GM23248 (cell line): ENCODE data around the gene CLCNKB. TPM values are rescaled to one million over a fixed set of nuclear protein-coding genes. Genes with fewer than 3 reads are reported as not detected.

ENCODE experiments used
- DNase-seq: peaks from one replicate; pipeline ENCODE4 v3.0.0-alpha.2; 2015
- H2AFZ ChIP-seq: fragments of 200-600 bp; sonication (generic); 2 replicates; pipeline ENCODE4 v1.6.1; 2016; ENCODE audit warnings: antibody characterized with exemption
- H3F3A ChIP-seq: fragments of 200-600 bp; sonication (generic); 2 replicates; pipeline ENCODE4 v1.6.1; 2016; ENCODE audit warnings: mild to moderate bottlenecking, antibody characterized with exemption, mixed run types; ENCODE audit not compliant: insufficient read depth
- H3K27ac ChIP-seq: fragments of 200-600 bp; sonication (generic); 2 replicates; pipeline ENCODE4 v1.5.1; 2016; ENCODE audit warnings: mild to moderate bottlenecking
- H3K27me3 ChIP-seq: fragments of 200-600 bp; sonication (generic); replicated peaks from 2 replicates; pipeline ENCODE4 v1.6.1; 2016; ENCODE audit warnings: mild to moderate bottlenecking; ENCODE audit not compliant: insufficient read depth
- H3K36me3 ChIP-seq: fragments of 200-600 bp; sonication (generic); 2 replicates; pipeline ENCODE4 v1.6.1; 2016; ENCODE audit warnings: low read depth, mild to moderate bottlenecking
- H3K4me1 ChIP-seq: fragments of 200-600 bp; sonication (generic); 2 replicates; pipeline ENCODE4 v1.6.1; 2016; ENCODE audit warnings: mild to moderate bottlenecking; ENCODE audit not compliant: insufficient read depth
- H3K4me2 ChIP-seq: fragments of 200-600 bp; sonication (generic); one replicate; pipeline ENCODE4 v1.6.1; 2016; ENCODE audit warnings: mild to moderate bottlenecking; ENCODE audit not compliant: unreplicated experiment
- H3K4me3 ChIP-seq: fragments of 200-600 bp; sonication (generic); 2 replicates; pipeline ENCODE4 v1.5.1; 2016; ENCODE audit warnings: mild to moderate bottlenecking
- H3K79me2 ChIP-seq: fragments of 200-600 bp; sonication (generic); 2 replicates; pipeline ENCODE4 v1.6.1; 2016; ENCODE audit warnings: mild to moderate bottlenecking; ENCODE audit not compliant: insufficient read depth
- H3K9ac ChIP-seq: fragments of 200-600 bp; sonication (generic); 2 replicates; pipeline ENCODE4 v1.6.1; 2016; ENCODE audit warnings: mild to moderate bottlenecking
- H3K9me2 ChIP-seq: fragments of 200-600 bp; sonication (generic); 2 replicates; pipeline ENCODE4 v1.6.1; 2016; ENCODE audit warnings: mixed run types, mild to moderate bottlenecking, moderate library complexity; ENCODE audit not compliant: insufficient read depth
- H3K9me3 ChIP-seq: fragments of 200-600 bp; sonication (generic); one replicate; pipeline ENCODE4 v1.6.1; 2017; ENCODE audit warnings: low read depth
- H4K20me1 ChIP-seq: fragments of 200-600 bp; sonication (generic); 2 replicates; pipeline ENCODE4 v1.6.0; 2016; ENCODE audit not compliant: insufficient read depth
- EZH2 ChIP-seq: fragments of 200-600 bp; sonication (generic); IDR thresholded peaks from 2 replicates; pipeline ENCODE4 v1.6.1; 2018; ENCODE audit warnings: antibody characterized with exemption, mild to moderate bottlenecking; ENCODE audit not compliant: insufficient read depth, poor library complexity, severe bottlenecking
- EZH2phosphoT487 ChIP-seq: fragments of 200-600 bp; sonication (generic); IDR thresholded peaks from 2 replicates; pipeline ENCODE4 v1.6.1; 2018; ENCODE audit warnings: antibody characterized with exemption, moderate library complexity, mild to moderate bottlenecking, low read depth; ENCODE audit not compliant: insufficient read depth
- WGBS, 2 experiments: methylation state at CpG; one replicate each; pipeline ENCODE4 v1.1.6; 2015 to 2017; ENCODE audit warnings: low lambda C conversion rate in 2 of 2, low coverage in 1 of 2; ENCODE audit errors: missing lambda C conversion rate in 2 of 2; 5-methylcytosine and 5-hydroxymethylcytosine counted together
- in situ Hi-C: fragments of 300-500 bp; cut with MboI; formaldehyde crosslinking; loops from 2 replicates; pipeline ENCODE4 v1.15.0; 2020
- polyA plus RNA-seq: library from polyadenylated mRNA; unstranded; fragments of >200 nt; fragmentation: Nextera tagmentation; extraction: Ambion mirVana; gene quantifications from 2 replicates; pipeline ENCODE4 v1.2.1, GENCODE V29; 2016
- total RNA-seq: library from RNA; depleted of rRNA; stranded (reverse); fragments of >200 nt; shearing (Covaris generic); gene quantifications from 2 replicates; pipeline ENCODE4 v1.2.3, GENCODE V29; 2014

The CLCNKB gene
- total and polyA plus RNA-seq, 2 experiments from 2014 or later, result not detected

- Histone ChIP-seq H3K27me3 (no peaks in the 10 kb centered on the region), H3F3A (0 out of 2 replicates have a peak, but pooled peaks cover 5% of the 10 kb centered on the region), H3K9me3 (no peaks in the 10 kb centered on the region), H4K20me1 (no peaks in the 10 kb centered on the region), H3K9me2 (no peaks in the 10 kb centered on the region), H2AFZ (no peak overlapping the region), H3K9ac (no peak overlapping the region), H3K27ac (no peak overlapping the region), H3K4me3 (no peak overlapping the region), H3K4me2 (no peak overlapping the region), H3K36me3 (no peaks in the 10 kb centered on the region), H3K4me1 (peaks cover 11% of the 10 kb centered on the region), H3K79me2 (no peaks in the 10 kb centered on the region)
- WGBS, 2 experiments, result 76 to 85% methylated on average over 5 of the region's 5 CpGs
- in situ Hi-C loops, result loop anchor here (25.0 kb wide), 1 partner anchor 272 kb away; the partner anchor contains the start of genes FBXO42 and SZRD1
- no peak for DNase-seq
- TF ChIP-seq EZH2, result no peak
- TF ChIP-seq EZH2phosphoT487, result no peak
Observed at GRCh38 chr1:16090076-16090826, 46.7 kb downstream of the CLCNKB start.

- Histone ChIP-seq H3K4me2 (no peak overlapping the region), H3K36me3 (no peaks in the 10 kb centered on the region), H3K27ac (no peak overlapping the region), H3K4me3 (no peak overlapping the region), H3K9me2 (no peaks in the 10 kb centered on the region), H3F3A (0 out of 2 replicates have a peak, but pooled peaks cover 5% of the 10 kb centered on the region), H3K27me3 (no peaks in the 10 kb centered on the region), H2AFZ (no peak overlapping the region), H3K4me1 (peaks cover 11% of the 10 kb centered on the region), H3K9ac (no peak overlapping the region), H4K20me1 (no peaks in the 10 kb centered on the region), H3K9me3 (no peaks in the 10 kb centered on the region), H3K79me2 (no peaks in the 10 kb centered on the region)
- WGBS, 2 experiments, result 60 to 74% methylated on average over 6 to 8 of the region's 8 CpGs
- TF ChIP-seq EZH2phosphoT487 (no peak), EZH2 (no peak)
- in situ Hi-C loops, result loop anchor here (25.0 kb wide), 1 partner anchor 271 kb away; the partner anchor contains the start of genes FBXO42 and SZRD1
- no peak for DNase-seq
Observed at GRCh38 chr1:16091296-16091695, 47.7 kb downstream of the CLCNKB start.

DNA sequence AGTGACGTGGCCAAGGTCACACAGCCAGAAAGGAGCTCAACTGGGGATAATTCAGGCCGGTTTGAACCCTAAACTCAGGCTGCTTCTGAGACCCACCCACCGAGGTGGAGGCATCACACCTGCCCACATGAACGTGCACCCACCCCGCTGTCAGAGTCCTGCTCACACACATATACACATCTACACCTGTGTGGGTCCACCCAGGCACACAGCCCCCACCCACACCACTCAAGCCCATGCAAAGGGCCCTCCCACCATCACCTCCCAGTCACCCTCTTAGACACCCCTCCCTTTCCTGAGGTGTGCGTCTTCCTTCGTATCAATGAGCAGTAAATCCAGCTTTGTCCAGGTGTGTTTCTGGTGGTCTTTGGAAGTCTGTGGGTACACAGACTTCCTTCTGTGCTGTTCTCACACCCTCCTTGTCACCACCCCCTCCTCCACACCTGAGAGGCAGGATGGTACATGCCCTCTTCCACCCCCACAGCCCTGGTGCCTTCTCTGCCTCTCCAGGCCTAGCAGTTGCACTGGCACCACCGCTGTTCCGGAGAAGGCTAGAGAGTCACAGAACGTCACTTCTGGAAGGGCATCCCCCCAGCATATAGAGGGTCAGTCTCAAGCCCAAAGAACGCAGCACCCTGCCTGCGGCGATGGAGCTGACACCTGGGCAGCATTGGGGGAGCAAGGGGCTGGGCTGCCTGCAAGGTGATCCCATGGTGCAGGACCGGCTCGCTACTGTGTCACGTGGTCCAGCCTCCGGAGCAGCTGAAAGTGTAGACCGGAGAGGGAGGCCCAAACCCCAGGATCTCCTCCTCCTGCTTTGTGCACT is 48.7 kb downstream of the CLCNKB start:
- in situ Hi-C loops, result loop anchor here (25.0 kb wide), 1 partner anchor 270 kb away; the partner anchor contains the start of genes FBXO42 and SZRD1
- Histone ChIP-seq H3K4me3 (no peak overlapping the region), H2AFZ (no peak overlapping the region), H3K4me2 (no peak overlapping the region), H3K27me3 (no peaks in the 10 kb centered on the region), H3K9me2 (no peaks in the 10 kb centered on the region), H4K20me1 (no peaks in the 10 kb centered on the region), H3K4me1 (peaks cover 11% of the 10 kb centered on the region), H3K9me3 (no peaks in the 10 kb centered on the region), H3F3A (0 out of 2 replicates have a peak, but pooled peaks cover 5% of the 10 kb centered on the region), H3K27ac (no peak overlapping the region), H3K9ac (no peak overlapping the region), H3K36me3 (no peaks in the 10 kb centered on the region), H3K79me2 (no peaks in the 10 kb centered on the region)
- DNase-seq, result no peak
- TF ChIP-seq EZH2phosphoT487 (no peak), EZH2 (no peak)
- WGBS, 2 experiments, result 80 to 85% methylated on average over 17 to 18 of the region's 18 CpGs

DNA sequence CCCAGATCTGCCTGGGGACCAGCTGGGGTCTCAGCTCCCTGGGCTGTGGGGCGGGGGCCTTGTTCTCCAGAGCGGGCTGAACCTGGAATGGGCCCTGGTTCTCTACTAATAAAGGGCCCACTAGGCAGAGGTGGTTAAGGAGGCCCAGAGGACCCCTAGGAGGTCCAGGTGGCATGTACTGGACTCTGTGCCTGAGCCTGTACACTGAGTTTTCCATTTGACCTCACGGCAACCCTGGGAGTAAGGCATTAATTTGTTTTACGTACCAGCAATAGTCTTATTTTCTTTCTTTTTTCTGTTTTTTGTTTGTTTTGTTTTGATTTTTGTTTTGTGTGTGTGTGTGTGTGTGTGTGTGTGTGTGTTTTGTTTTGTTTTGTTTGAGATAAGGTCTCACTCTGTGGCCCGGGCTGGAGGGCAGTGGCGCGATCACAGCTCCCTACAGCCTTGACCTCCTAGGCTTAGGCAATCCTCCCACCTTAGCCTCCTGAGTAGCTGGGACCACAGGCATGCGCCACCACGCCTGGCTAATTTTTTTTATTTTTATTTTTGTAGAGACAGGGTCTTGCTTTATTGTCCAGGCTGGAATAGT is 49.4 kb downstream of the CLCNKB start:
- Histone ChIP-seq H3K27me3 (no peaks in the 10 kb centered on the region), H3K27ac (no peak overlapping the region), H3K9me2 (no peaks in the 10 kb centered on the region), H3F3A (0 out of 2 replicates have a peak, but pooled peaks cover 5% of the 10 kb centered on the region), H3K9me3 (no peaks in the 10 kb centered on the region), H3K4me3 (no peak overlapping the region), H3K36me3 (no peaks in the 10 kb centered on the region), H3K4me1 (peaks cover 11% of the 10 kb centered on the region), H2AFZ (no peak overlapping the region), H4K20me1 (no peaks in the 10 kb centered on the region), H3K79me2 (no peaks in the 10 kb centered on the region), H3K4me2 (no peak overlapping the region), H3K9ac (no peak overlapping the region)
- in situ Hi-C loops, result loop anchor here (25.0 kb wide), 1 partner anchor 269 kb away; the partner anchor contains the start of genes FBXO42 and SZRD1
- no peak for TF ChIP-seq EZH2phosphoT487
- no peak for TF ChIP-seq EZH2
- DNase-seq, result no peak
- 89 to 90% methylated on average over 9 of the region's 9 CpGs for WGBS, 2 experiments
